SW 1271 (cell line): Measurements from ENCODE around the gene FAM50A.

Experiments
- DNase-seq, 2 experiments: peaks; one replicate each; lab custom pipeline; 2025; lab: John Stamatoyannopoulos, UW

FAM50A gene

DNA sequence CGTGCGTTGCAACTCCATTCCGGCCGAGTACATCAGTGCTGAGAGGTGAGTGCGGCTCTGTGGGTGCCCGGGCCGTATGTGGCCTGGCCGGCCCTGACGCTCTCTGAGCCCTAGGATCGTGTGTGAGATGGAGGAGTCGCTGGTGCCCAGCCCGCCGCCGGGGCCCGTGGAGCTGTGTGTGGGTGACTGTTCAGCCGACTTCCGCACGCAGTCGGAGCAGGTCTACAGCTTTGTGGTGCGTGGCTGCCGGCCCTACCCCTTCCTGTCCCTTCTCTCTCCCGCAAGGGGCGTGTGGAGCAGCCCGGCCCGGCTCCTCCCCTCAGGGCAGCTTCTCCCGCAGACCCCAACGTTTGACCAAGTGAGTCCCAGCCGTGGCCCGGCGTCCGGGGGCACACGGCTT lies 22.1 kb downstream of the FAM50A start:
- DNase-seq = no peak

DNA sequence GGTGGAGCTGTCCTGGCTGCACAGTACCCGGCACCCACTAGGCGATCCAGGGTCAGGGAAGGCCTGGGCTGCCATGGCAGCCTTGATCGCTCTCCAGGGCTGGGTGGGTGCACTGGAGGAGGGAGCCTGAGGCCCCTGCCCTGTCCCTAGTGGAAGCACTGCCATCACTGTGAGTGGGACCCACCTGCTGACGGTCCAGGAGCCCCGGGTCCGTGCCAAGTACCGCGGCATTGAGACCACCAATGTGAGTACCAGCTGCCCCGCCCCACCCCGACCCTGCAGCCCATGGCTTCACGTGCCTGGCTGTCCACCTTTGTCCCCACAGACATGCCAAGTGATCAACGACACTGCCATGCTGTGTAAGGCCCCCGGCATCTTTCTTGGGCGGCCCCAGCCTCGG lies 23.0 kb downstream of the FAM50A start:
- DNase-seq = no peak

DNA sequence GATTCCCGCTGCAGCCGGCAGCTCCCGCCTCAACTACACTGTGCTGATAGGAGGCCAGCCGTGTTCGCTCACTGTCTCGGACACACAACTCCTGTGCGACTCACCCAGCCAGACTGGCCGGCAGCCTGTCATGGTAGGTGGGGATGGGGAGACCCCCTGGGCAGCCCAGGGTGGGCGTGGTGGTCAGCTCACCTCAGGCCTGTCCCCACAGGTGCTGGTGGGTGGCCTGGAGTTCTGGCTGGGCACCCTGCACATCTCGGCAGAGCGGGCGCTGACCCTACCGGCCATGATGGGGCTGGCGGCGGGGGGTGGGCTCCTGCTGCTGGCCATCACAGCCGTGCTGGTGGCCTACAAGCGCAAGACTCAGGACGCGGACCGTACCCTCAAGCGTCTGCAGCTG lies 23.6 kb downstream of the FAM50A start:
- DNase-seq = no peak

DNA sequence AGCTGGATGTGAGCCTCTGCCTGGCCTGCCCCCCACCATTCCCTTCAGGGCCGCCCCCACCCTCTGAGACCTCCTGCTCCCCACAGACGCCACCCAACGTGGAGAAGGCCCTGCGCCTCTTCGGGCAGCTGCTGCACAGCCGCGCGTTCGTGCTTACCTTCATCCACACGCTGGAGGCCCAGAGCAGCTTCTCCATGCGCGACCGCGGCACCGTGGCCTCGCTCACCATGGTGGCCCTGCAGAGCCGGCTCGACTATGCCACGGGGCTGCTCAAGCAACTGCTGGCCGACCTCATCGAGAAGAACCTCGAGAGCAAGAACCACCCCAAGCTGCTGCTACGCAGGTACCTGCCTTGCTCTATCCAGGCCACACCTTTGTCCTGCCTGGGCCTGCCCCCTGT lies 24.3 kb downstream of the FAM50A start:
- DNase-seq = no peak

DNA sequence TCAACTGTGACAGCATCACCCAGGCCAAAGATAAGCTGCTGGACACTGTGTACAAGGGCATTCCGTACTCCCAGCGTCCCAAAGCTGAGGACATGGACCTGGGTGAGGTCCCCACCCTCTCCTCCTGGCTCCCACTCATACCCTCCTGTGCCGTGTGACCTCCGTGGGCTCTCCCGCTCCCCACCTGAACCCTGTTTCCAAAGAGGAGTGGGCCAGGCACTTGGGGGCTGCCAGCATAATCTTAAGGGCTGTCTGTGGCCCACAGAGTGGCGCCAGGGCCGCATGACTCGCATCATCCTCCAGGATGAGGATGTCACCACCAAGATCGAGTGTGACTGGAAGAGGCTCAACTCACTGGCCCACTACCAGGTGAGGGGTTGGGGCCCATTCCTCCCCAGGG lies 25.2 kb downstream of the FAM50A start:
- no peak for DNase-seq

DNA sequence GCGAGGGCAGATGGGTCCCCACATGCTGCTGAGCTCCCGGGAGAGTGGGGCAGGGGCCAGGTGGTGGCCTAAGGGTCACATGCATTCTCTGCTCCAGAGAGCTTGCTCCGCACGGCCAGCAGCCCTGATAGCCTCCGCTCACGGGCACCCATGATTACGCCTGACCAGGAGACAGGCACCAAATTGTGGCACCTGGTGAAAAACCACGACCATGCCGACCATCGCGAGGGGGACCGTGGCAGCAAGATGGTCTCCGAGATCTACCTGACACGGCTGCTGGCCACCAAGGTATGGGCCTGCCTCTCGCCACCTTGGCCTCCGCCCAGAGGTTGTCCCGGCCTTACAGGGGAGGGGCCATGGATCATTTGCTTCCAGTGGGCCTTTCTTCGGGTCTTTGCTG lies 25.9 kb downstream of the FAM50A start:
- DNase-seq = no peak

DNA sequence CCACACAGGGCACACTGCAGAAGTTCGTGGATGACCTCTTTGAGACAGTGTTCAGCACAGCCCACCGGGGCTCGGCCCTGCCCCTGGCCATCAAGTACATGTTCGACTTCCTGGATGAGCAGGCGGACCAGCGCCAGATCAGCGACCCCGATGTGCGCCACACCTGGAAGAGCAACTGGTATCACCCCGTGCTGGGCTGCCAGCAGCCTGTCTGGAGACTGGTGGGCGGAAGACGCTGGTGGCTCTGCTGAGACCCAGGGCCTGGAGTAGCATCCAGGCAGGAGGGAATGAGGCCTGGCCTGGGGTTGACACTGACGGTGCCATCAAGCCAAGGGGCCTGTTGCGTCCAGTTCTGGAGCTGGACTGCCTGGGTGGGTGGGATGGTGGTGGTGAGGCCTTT lies 26.5 kb downstream of the FAM50A start:
- no peak for DNase-seq

DNA sequence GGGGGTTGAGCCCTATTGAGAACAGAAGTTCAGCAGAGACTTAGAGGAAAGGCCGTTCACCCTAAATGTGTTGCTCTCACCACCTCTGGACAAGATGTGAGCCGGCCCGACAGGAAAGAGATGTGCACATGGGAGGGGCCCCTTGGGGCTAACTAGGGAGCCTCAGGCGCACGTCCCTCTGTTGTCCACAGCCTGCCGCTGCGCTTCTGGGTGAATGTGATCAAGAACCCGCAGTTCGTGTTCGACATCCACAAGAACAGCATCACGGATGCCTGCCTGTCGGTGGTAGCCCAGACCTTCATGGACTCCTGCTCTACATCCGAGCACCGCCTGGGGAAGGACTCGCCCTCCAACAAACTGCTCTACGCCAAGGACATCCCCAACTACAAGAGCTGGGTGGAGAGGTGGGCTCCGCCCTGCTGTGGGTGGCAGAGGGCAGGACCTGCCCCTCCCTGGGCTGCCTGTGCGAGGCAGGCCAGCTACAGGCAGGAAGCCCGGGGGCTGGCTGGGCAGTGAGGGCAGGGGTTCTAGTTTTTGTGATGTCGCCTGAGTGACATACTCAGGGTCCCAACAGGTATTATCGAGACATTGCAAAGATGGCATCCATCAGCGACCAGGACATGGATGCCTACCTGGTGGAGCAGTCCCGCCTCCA lies 27.1 kb downstream of the FAM50A start:
- no peak for DNase-seq

DNA sequence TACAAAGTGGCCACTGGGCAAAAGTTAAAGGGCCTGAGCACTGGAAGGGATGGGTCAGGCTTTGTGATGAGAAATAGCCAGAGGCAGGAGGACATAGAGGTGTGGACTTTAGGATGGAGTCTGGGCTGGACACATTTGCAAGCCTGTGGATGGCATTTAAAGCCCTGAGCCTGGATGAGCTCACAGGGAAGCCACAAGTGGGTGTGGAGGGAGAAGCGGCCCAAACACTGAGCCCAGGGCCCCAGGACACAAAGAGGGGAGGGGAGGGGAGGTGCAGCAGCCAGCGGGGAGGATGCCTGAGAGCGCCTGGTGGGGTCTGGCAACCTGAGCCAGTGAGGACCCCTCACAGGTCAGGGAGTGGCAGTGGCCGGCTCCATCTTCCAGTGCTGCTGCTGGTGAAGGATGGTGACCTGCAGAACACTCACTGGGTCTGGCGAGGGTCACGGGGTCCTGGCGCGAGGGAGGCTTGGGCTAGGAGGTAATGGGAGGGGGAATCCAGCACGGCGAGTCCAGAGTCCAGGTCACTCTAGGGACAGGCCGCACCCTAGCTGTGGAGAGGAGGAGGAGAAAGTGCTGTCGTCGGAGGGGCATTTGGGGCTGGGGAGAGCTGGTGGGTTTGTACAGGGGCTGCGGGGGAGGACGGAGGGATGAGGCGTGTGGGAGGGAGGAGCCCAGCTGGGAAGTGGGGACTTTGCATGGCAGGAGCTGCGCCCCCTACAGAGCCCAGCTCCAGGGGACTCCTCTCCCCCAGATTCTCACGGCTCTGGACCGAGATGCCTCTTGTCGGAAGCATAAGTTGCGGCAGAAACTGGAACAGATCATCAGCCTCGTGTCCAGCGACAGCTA lies 28.1 kb downstream of the FAM50A start:
- no peak for DNase-seq

DNA sequence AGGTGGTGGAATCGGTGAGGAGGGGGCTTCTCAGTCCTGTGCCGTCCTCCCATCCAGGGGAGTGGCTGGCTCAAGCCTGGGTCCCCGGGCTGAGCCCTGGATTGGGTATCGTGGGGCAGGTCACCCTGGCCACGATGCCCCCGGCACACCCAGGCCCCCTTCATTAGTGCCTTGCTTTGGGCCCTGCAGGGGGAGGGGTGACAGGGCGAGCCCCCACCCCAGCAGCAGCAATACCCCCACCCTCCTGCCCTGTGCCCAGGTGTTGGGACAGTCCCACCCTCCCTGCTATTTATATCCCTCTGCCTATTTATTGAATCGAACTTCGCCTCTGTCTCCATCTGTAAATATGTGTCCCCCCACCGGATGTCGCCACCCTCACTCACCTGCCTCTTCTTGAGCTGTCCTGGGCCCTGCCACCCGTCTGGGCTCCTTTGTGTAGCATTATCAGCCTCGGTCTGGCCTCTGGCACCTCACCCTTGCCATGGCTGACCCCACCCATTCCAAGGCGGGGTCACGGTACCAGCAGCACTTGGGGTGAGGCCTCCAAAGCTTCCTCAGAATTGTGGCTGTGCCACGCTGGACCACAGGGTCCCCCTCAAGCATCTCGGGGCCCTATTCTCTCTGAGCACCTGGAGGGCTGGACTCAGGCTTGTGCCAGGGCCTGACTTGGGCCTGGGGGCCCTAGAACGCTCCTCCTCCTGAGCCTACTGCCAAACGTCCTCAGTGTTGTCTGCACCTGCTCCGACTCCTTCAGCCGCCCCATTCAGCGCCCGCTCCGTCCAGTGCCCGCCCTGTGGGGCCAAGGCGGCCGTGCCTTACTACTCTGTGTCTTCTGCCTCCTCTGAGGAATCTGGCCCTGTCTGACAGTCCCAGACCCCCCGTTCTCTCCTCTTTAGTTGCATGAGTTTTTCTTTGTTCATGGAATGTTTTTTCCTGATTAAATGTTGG lies 29.0 kb downstream of the FAM50A start:
- no peak for DNase-seq

DNA sequence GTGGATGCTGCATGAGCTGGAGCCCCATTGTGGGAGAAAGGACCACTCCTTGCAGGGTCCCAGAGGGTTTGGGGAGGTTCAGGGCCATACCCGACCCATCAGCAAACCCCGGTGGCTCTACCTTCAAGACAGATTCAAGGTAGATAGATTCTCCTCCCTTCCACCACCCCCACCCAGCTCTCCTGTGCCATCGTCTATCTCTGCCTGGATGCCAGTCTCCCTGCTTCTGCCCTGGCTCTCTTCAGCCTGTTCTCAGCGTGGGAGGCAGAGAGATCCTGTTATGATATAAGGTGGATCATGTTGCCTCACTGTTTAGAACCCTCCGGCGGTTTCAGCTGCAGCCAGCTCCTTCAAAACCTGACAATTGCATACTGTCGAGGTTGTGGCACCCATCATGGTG lies 29.7 kb downstream of the FAM50A start:
- DNase-seq = no peak

DNA sequence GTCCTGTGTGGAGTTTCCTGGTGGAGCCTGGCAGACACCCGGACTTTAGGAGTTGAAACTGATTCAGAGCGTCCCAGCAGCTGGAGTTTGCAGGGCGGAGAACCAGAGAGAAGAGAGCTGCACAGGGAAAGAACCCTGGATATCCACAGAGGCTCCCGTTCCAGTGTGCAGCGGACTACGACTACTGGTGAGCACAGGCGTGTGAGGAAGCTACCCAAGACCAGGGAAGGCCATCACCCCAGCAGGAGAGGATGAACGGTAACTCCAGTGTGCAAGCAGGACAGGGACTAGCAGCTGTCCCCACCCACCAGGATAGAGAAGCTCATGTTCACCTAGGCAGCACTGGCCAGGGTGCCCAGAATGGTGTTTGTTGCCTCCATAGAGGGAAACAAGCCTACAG lies 32.9 kb downstream of the FAM50A start:
- DNase-seq = no peak

DNA sequence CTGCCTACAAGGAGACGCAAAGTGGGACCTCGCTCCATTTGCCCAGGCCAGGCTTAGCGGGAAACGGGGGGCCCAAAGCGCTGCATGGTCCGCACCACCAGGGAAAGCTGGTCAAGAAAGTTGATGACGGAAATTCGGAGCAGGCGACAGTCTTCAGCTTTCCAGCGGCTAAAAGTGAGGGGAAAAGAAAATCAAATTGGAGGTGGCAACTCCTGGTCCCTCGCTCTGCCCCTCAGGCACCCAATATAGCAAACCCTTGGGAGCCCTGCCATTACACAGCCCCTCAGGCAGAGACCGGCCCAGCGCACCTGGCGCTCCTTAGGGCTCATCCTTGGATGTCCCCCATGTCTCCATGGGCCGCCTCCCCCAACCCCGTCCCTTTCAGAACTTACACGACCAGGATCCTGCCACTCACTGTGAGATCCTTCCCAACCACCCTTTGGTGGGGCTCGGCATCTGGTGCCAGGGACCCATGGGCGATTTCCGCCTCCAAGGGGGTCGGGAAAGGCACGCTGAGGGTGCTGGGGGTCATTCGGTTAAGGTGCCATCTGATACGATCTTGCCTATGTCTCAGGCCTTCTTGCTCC lies 34.0 kb downstream of the FAM50A start:
- DNase-seq = no peak

DNA sequence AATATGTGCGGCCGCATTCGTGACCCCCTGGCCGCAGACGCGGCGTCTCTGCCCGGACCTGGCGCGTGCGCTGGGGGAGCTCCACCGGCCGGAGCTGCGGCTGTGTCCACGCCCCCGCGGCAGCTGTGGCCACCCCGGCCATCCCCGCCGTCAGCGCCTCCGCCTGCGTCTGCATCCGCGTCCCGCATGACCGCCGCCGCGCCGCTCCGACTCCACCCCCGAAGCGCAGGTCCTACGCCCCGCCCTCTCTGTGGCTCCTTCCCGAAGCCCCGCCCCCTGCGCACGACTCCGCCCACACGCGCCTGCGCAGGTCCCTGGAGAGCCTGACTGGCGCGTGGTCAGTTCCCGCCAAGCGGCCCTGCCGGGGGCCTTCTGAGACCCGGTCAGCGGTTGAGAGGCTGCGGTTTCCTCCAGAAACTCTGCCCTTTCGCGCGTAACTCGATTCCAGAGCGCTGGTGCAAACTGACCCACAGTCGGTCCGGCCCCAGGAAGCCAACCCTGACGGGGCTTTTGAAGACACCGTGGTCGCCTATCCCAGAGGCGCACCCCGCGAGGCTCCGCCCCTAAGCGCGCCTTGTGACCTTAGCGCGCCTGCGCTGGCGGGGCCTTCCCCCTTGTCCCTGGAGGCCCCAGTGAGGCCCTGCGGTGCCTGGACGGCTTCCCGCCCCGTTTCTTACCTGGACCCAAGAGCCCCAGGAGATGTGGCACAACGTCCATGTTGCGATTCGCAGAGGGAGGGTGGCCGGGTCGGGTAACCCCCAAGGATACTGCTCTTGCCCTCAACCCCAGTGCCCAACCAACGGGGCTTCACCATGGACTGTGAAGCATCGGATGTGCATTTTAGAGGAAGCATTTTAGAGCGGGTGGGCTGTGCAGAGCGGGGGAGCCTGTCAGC lies 35.0 kb downstream of the FAM50A start, which contains the start of gene LAGE3:
Gene LAGE3 (minus strand): TSS at position 554 of the 895 bp plus-strand sequence. CDS start 366 bp downstream, at position 188.
- peak; percentile 48 to 84 for DNase-seq

DNA sequence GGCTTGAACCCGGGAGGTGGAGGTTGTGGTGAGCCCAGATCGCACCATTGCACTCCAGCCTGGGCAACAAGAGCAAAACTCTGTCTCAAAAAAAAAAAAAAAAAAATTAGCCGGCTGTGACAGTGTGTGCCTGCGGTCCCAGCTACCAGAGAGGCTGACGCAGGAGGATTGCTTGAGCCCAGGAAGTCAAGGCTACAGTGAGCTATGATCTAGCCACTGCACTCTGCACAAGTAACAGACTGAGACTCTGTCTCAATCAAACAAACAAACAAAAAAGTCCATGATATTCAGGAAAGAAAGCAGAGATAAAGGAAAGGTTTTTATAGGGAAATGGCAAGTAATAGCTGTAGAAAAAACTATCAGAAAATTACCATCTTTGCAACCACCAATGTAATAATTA lies 37.3 kb downstream of the FAM50A start:
- DNase-seq = no peak

DNA sequence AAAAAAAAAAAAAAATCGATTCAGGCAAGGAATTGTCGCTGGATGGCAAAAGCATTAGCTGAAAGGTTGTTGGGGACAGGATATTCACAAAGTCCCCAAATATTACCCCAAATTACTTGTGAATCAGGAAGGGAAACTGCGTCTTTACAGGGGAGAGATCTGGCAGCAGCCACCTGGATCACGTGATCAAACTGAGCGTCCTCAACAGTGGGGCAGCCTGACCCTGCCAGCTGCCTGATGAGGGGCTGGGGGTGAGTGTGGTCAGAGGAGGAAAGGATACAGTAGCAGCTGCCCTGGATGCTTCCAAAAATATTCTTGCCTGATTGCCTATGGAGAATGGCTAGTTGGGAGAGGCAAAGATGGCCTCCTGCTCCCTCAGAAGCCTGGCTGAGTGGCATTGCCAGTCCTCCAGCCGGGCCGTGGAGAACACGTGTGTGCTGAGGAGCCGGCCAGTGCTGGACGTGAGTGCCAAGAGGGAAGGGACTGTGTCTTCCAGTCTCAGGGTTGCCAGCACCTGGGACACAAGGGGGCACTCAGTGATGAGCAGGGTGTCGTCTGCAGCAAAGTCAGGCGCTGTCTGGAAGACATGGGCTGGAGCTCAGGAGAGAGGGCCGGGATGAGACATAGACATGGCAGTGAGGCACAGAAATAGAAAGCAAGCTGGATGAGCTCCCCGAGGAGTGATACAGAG lies 38.1 kb downstream of the FAM50A start:
- no peak for DNase-seq

DNA sequence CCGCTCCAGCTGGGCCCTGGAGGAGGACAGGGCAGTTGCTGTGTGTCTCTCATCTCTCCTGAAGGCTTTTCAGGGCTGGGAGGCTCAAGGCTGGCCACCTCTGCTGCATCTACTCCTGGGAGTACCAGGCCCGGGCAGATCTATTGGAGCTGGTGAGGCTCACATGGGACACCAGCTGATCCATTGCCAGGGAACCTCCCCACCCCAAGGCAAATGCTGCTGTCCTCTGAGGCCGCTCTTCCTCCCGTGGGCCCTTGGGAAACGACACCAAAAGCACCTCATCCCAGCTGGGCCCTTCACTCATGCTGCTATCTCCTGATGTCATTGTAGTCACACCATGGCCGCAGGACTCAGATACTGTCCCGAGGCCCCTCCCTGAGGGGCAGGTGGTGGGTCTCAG lies 38.8 kb downstream of the FAM50A start:
- DNase-seq = no peak

DNA sequence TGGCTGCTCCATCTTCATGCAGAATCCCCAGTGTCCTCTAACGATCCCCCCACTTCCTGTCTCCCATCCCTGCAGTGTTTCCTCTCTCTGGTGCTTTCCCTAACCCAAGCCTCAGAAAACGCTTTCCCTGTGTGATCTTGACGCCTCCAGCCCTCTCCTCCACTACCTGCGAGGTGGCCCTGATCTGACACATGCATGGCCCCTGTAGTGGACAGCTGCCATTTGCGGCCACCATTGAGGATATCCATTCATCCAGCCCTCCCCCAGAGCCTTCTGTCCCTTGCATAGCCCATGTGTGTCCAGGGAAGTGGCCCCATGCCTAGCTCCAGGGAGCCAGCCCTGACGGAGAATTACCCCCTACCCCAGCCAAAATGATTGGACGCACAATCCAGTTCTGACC lies 39.4 kb downstream of the FAM50A start:
- no peak for DNase-seq

DNA sequence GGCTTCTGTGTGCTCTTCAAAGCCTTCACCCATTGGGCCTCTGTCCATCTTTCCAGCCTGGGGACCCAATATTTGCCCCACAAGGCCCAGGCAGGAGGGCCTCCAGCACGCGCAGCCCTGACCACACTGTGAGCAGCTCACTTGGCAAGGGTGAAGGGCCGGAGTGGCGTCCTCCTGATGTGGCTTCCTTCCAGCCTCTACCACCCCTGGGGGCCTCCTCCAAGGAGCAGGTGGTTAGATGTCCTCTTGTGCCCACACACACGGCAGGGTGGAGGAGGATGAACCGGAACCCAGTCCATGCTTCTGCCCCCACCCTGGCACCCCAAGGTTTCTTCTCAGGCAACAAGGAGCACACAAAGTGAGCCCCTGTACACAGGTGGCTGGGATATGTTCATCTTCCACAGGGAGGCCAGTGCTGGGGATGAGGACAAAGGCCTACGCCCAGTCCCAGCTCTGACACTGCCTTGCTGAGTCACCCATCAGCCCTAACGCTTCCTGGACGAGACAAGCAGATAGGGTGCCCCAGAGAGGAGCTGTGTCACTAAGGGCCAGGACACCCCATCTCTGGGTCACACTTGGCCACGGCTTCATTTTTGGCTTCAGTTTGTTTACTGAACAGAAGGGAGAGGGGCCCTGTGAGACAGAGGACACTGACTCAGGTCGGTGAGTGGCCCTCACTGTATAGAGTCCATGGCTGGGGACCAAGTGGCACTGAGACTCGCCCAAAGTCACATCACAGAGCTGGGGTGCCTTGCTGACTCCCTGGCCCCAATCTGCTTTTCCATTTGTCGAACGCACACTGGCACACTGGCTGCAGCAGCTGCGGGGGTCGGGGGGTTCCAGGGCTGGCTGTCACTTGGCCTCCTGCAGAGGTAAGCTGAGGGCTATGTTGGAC lies 40.6 kb downstream of the FAM50A start:
- DNase-seq = no peak
